ENCODE measurements around the gene LRIG1. TPM values are rescaled to one million over a fixed set of nuclear protein-coding genes. Genes with fewer than 3 reads are reported as not detected.

The LRIG1 gene
- total and polyA plus RNA-seq, 3 experiments from 2014 or later, result 37.9 to 47.9 (median 38.2) TPM

DNA sequence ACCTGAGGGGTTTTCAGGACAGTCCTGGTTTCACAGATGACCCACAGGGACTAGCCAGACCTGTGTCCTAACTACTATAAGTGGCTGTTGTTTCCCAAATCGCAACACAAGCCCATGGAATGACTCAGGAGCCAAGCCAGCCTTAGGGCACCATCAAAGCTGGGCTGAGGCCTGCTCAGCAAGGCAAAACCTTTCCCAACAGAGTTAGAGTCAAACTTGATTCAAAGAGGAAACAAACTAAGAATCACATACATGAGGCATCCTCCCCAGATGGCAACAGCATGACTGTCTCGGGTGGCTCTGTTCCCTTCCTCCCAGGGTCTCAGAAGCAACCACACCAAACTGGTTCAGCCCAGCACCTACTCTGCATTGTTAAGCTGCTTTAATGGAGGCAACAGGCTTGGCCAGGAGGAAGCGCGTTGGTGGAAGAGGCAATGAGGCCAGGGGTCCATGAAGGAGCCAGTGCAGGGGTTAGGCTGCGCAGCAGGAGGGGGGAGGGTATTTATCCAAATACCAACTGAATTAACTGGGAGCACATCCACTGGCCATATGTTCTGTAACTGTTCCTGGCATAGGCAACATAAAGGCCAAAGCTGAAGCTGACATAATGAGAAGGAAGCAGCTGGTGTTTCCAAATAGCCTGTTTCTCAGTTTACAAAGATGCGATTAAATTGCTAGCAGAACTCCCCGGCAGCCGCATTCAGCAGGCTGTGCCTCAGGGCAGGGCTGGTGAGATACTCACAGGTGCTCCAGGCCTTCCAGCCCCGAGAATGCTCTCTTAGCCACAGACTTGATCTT, 102.4 kb downstream of the LRIG1 start:
- POLR2A ChIA-PET, result no interaction called here
- peaks cover 7% of the 10 kb centered on the region for H3K36me3 ChIP-seq (ENCODE audit: insufficient read depth, low read length)

DNA sequence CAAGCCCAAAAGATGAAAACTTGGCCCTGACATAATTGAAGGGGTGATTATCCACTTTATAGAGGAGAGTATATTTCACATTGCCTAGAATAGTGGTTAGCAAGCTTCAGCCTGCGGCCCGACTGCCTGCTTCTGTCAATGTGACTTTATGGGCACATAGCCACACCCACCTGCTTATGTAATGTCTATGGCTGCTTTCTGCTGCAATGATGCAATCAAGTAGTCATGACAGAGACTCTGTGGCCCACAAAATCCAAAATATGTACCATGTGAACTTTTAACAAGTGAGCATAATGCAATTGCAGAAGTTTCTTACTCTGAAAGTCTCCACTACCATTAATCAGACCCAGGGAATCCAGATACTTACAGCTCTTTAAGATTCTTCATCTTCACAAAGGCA, 103.1 kb downstream of the LRIG1 start:
- no peaks in the 10 kb centered on the region for H3K27me3 Mint-ChIP-seq
- CTCF ChIA-PET, result interaction anchor here (1.4 to 2.8 kb wide), 2 partner anchors 10 to 20 kb away, joined by 6 to 15 read pairs; no protein-coding TSS in a partner anchor
- H3K36me3 ChIP-seq (ENCODE audit: insufficient read depth, low read length), result peaks cover 7% of the 10 kb centered on the region

More for the DNA sequence above, 102.4 kb downstream of the LRIG1 start:
- H3K4me3 ChIP-seq (ENCODE audit: low read length), result no peak overlapping the region
- H3K27me3 ChIP-seq (ENCODE audit: insufficient read depth, low read length, poor library complexity, severe bottlenecking), result no peaks in the 10 kb centered on the region
- H3K36me3 Mint-ChIP-seq, result peaks cover 6 to 89% (median 15%) of the 10 kb centered on the region in 3 donors
- no peak for DNase-seq
- no peaks in the 10 kb centered on the region for H3K9me3 ChIP-seq (ENCODE audit: low read length)
- CTCF ChIA-PET, result interaction anchor here (1.4 to 2.8 kb wide), 3 partner anchors 9 to 145 kb away, joined by 4 to 15 read pairs (median 6); no protein-coding TSS in a partner anchor
- peaks cover 12% of the 10 kb centered on the region for H3K4me1 ChIP-seq (ENCODE audit: insufficient read depth, low read length)
- no peak overlapping the region for H3K4me3 Mint-ChIP-seq
- no peak overlapping the region for H3K27ac ChIP-seq (ENCODE audit: low read depth, low read length)
- peaks cover 17 to 19% (median 19%) of the 10 kb centered on the region in 3 donors for H3K4me1 Mint-ChIP-seq
- H3K27me3 Mint-ChIP-seq, result no peaks in the 10 kb centered on the region
- no peaks in the 10 kb centered on the region for H3K9me3 Mint-ChIP-seq
- peak overlapping the region in 6 of 8 donors; percentile 40 to 84 (median 66) for H3K27ac Mint-ChIP-seq

DNA sequence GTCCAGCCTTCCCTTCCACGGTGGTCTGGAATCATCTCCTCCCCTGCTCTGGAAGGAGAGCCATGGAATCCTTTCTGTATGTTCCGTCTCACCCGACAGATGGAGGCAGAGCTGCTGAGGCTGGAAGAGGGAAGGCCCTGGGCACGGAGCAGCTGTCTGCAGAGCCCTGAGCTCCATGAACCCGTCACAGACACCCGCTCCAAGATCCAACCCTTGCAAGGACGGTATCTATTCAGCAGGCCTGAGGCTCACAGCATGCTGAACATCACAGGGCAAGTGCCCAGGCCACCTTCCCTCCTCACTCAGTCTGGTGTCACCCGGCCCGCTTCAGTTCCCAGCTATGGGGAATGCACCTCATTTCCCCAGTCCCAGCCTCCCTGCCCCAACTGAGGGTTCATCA, 103.9 kb downstream of the LRIG1 start:
- CTCF ChIA-PET, result interaction anchor here (1.4 to 2.8 kb wide), 2 partner anchors 11 to 19 kb away, joined by 6 to 15 read pairs; no protein-coding TSS in a partner anchor

More for the DNA sequence above, 103.1 kb downstream of the LRIG1 start:
- Histone ChIP-seq H3K4me3 (ENCODE audit: low read length) (no peak overlapping the region), H3K9me3 (ENCODE audit: low read length) (no peaks in the 10 kb centered on the region), H3K27ac (ENCODE audit: low read depth, low read length) (no peak overlapping the region), H3K27me3 (ENCODE audit: insufficient read depth, low read length, poor library complexity, severe bottlenecking) (no peaks in the 10 kb centered on the region), H3K4me1 (ENCODE audit: insufficient read depth, low read length) (peaks cover 18% of the 10 kb centered on the region)
- peaks cover 0 to 88% (median 9%) of the 10 kb centered on the region in 3 donors for H3K36me3 Mint-ChIP-seq
- H3K27ac Mint-ChIP-seq, result peak overlapping the region in 7 of 8 donors; percentile 10 to 80 (median 47)
- no peaks in the 10 kb centered on the region for H3K9me3 Mint-ChIP-seq
- no peak for DNase-seq
- POLR2A ChIA-PET, result interaction anchor here (0.6 kb wide), 1 partner anchor 192 kb away, joined by 3 read pairs; no protein-coding TSS in a partner anchor
- H3K4me3 Mint-ChIP-seq, result peak overlapping the region in 1 of 7 donors; percentile 24
- H3K4me1 Mint-ChIP-seq, result peaks cover 24 to 26% (median 26%) of the 10 kb centered on the region in 3 donors

DNA sequence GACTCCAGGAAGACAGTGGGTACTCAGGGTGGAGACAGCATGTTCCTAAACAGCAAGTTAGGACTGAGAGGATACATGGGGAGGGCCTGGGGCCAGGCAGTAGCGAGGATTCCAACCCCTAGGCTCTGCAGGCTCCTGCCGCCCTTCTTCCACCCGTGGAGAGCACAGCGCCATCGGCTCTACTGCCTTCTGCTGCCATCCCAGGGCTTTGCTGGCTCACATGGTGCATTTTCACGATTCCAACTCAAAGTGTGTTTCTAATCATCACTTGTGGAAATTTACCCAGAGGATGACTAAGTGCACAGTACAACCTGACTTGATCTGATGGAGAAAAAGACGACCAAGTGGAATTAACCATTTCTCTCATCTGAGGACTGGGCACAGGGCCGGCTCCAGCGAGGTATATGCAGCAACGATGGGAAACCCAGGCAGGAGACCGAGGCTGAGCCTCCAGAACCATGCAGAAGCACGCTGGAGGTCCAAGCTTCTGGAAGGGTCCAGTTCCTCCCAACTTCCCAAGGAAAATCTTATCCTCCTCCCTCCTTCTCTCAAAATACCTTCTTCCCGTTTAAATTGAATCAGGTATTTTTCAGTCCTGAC, 104.6 kb downstream of the LRIG1 start:
- Histone ChIP-seq H3K36me3 (ENCODE audit: insufficient read depth, low read length) (peaks cover 7% of the 10 kb centered on the region), H3K9me3 (ENCODE audit: low read length) (no peaks in the 10 kb centered on the region), H3K27ac (ENCODE audit: low read depth, low read length) (no peak overlapping the region), H3K27me3 (ENCODE audit: insufficient read depth, low read length, poor library complexity, severe bottlenecking) (no peaks in the 10 kb centered on the region), H3K4me1 (ENCODE audit: insufficient read depth, low read length) (peaks cover 29% of the 10 kb centered on the region), H3K4me3 (ENCODE audit: low read length) (no peak overlapping the region)
- Mint-ChIP-seq H3K27me3 (no peaks in the 10 kb centered on the region), H3K9me3 (no peaks in the 10 kb centered on the region), H3K4me1 (peaks cover 35 to 41% (median 41%) of the 10 kb centered on the region in 3 donors), H3K27ac (peak overlapping the region in 4 of 8 donors; percentile 28 to 84 (median 59)), H3K36me3 (peaks cover 8 to 87% (median 9%) of the 10 kb centered on the region in 3 donors), H3K4me3 (peak overlapping the region in 1 of 7 donors; percentile 44)
- DNase-seq, result no peak
- CTCF ChIA-PET, result interaction anchor here (2.8 kb wide), 1 partner anchor 11 kb away, joined by 15 read pairs; no protein-coding TSS in a partner anchor
- POLR2A ChIA-PET, result no interaction called here

More for the DNA sequence above, 103.9 kb downstream of the LRIG1 start:
- Mint-ChIP-seq H3K27me3 (no peaks in the 10 kb centered on the region), H3K4me3 (no peak overlapping the region), H3K4me1 (peaks cover 32 to 35% (median 34%) of the 10 kb centered on the region in 3 donors), H3K36me3 (peaks cover 8 to 88% (median 10%) of the 10 kb centered on the region in 3 donors), H3K27ac (peak overlapping the region in 5 of 8 donors; percentile 28 to 93 (median 59)), H3K9me3 (no peaks in the 10 kb centered on the region)
- H3K36me3 ChIP-seq (ENCODE audit: insufficient read depth, low read length), result peaks cover 7% of the 10 kb centered on the region
- no peak overlapping the region for H3K27ac ChIP-seq (ENCODE audit: low read depth, low read length)
- DNase-seq, result no peak
- POLR2A ChIA-PET, result no interaction called here
- no peak overlapping the region for H3K4me3 ChIP-seq (ENCODE audit: low read length)
- peaks cover 27% of the 10 kb centered on the region for H3K4me1 ChIP-seq (ENCODE audit: insufficient read depth, low read length)
- no peaks in the 10 kb centered on the region for H3K9me3 ChIP-seq (ENCODE audit: low read length)
- H3K27me3 ChIP-seq (ENCODE audit: insufficient read depth, low read length, poor library complexity, severe bottlenecking), result no peaks in the 10 kb centered on the region

DNA sequence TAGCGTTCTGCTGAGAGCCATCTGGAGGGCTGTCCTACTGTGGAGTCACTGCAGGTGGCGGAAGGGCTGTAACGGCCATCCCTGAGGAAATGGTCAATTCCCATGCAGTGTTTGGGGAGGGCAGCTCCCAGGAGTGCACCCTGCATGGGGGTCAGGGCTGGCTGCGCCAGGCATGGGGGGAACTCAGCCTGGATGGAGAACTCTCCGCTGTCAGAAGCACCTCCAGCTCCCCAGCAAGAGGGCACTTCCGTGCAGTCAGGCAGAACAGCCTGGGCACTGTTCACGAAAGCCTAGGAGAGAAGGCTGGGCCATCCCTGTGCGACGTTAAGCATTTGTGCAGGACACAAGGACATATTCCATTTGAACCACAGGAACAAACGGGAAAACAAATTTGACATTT, 105.2 kb downstream of the LRIG1 start:
- ChIA-PET POLR2A (no interaction called here), CTCF (interaction anchor here (3.4 kb wide), 1 partner anchor 18 kb away, joined by 17 read pairs; no protein-coding TSS in a partner anchor)
- H3K9me3 ChIP-seq (ENCODE audit: low read length), result no peaks in the 10 kb centered on the region
- H3K36me3 Mint-ChIP-seq, result peaks cover 9 to 85% (median 12%) of the 10 kb centered on the region in 3 donors
- no peak overlapping the region for H3K27ac ChIP-seq (ENCODE audit: low read depth, low read length)
- peaks cover 7% of the 10 kb centered on the region for H3K36me3 ChIP-seq (ENCODE audit: insufficient read depth, low read length)
- H3K27me3 ChIP-seq (ENCODE audit: insufficient read depth, low read length, poor library complexity, severe bottlenecking), result no peaks in the 10 kb centered on the region
- no peak for DNase-seq
- peak overlapping the region in 5 of 8 donors; percentile 24 to 99 (median 95) for H3K27ac Mint-ChIP-seq
- H3K4me1 Mint-ChIP-seq, result peaks cover 39 to 47% (median 47%) of the 10 kb centered on the region in 3 donors
- no peaks in the 10 kb centered on the region for H3K9me3 Mint-ChIP-seq
- H3K4me3 Mint-ChIP-seq, result no peak overlapping the region
- no peaks in the 10 kb centered on the region for H3K27me3 Mint-ChIP-seq
- H3K4me3 ChIP-seq (ENCODE audit: low read length), result no peak overlapping the region
- H3K4me1 ChIP-seq (ENCODE audit: insufficient read depth, low read length), result peaks cover 35% of the 10 kb centered on the region

DNA sequence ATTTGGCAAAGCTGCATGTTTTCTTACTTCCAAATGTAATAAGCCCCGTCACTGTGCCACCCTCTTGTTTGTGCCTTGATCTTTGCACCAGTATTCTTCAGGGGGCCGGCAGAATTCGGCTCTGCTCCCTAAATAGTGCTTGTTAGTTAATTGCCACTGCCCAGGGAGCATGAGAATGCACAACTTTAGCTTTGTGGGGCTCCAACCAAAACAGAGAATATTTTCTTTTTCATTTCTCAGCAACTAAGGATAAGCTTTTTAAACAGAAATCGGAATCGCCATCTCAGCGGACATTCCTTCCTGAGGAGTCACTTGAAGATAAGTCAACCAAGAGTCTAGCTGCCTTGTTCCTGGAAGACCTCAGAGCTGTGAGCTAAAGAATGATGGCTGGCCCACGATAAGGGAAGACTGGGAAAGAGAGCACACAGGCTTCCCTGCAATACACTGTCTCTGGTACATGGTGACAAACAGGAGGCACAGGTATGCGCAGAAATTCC, 106.0 kb downstream of the LRIG1 start:
- H3K27ac Mint-ChIP-seq, result peak overlapping the region; percentile 40 to 99 (median 96)
- H3K27ac ChIP-seq (ENCODE audit: low read depth, low read length), result no peak overlapping the region

DNA sequence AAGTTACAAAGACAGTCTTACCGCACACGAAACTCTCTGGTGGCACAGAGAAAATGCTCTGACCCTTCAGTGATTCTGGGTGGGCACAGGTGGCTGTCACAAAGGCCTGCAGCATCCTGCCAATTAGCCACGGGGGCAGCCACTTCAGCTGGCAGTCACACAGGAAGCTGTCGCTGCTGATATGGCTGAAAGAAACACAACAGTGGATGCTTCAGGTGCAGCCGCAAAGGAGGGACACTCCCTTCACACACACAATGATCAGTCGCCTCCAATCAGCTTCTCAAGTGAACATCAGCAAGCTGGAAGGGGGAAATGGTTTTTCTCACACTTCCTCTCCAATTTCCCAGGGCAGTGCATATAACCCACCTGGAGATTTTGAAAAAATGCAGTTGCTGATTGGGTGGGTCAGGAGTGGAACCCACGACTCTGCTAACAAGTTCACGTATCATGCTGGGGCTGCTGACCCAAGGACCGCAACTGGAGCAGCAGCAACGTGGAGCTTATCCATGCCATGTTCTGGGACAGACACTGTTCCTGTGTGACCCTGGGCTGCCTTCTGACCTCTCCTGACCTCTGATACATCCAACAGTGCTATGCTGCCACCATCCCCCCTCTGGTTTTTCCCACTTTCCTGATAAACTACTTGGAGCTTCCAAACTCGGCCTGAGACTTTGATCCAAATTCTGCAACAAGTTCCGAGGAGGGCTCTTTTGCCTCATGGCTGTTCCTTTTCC, 106.6 kb downstream of the LRIG1 start:
- Mint-ChIP-seq H3K4me3 (peak overlapping the region; percentile 77 to 91 (median 90)), H3K27ac (peak overlapping the region; percentile 88 to 99 (median 96)), H3K4me1 (peaks cover 53 to 62% (median 61%) of the 10 kb centered on the region in 3 donors), H3K27me3 (no peaks in the 10 kb centered on the region), H3K36me3 (peaks cover 9 to 80% (median 12%) of the 10 kb centered on the region in 3 donors), H3K9me3 (no peaks in the 10 kb centered on the region)
- Histone ChIP-seq H3K27me3 (ENCODE audit: insufficient read depth, low read length, poor library complexity, severe bottlenecking) (no peaks in the 10 kb centered on the region), H3K4me3 (ENCODE audit: low read length) (peak overlapping the region; percentile 41), H3K36me3 (ENCODE audit: insufficient read depth, low read length) (peaks cover 7% of the 10 kb centered on the region), H3K27ac (ENCODE audit: low read depth, low read length) (peak overlapping the region; percentile 34), H3K4me1 (ENCODE audit: insufficient read depth, low read length) (peaks cover 47% of the 10 kb centered on the region), H3K9me3 (ENCODE audit: low read length) (no peaks in the 10 kb centered on the region)
- CTCF ChIA-PET, result interaction anchor here (1.0 to 4.2 kb wide), 11 partner anchors 13 to 428 kb away, joined by 3 to 24 read pairs (median 6); no protein-coding TSS in a partner anchor
- peak; percentile 42 to 81 (median 54) for DNase-seq
- POLR2A ChIA-PET, result interaction anchor here (0.8 to 1.4 kb wide), 2 partner anchors 92 to 117 kb away, joined by 3 to 10 read pairs; no protein-coding TSS in a partner anchor

More for the DNA sequence above, 106.0 kb downstream of the LRIG1 start:
- DNase-seq, result no peak
- Histone ChIP-seq H3K27me3 (ENCODE audit: insufficient read depth, low read length, poor library complexity, severe bottlenecking) (no peaks in the 10 kb centered on the region), H3K4me3 (ENCODE audit: low read length) (no peak overlapping the region), H3K36me3 (ENCODE audit: insufficient read depth, low read length) (peaks cover 7% of the 10 kb centered on the region), H3K4me1 (ENCODE audit: insufficient read depth, low read length) (peaks cover 42% of the 10 kb centered on the region), H3K9me3 (ENCODE audit: low read length) (no peaks in the 10 kb centered on the region)
- POLR2A ChIA-PET, result no interaction called here
- Mint-ChIP-seq H3K27me3 (no peaks in the 10 kb centered on the region), H3K4me1 (peaks cover 47 to 56% (median 55%) of the 10 kb centered on the region in 3 donors), H3K9me3 (no peaks in the 10 kb centered on the region), H3K36me3 (peaks cover 9 to 82% (median 12%) of the 10 kb centered on the region in 3 donors), H3K4me3 (peak overlapping the region in 6 of 7 donors; percentile 32 to 91 (median 82))
- CTCF ChIA-PET, result interaction anchor here (1.1 to 4.2 kb wide), 10 partner anchors 13 to 428 kb away, joined by 4 to 24 read pairs (median 6); no protein-coding TSS in a partner anchor

All from CD8-positive, alpha-beta memory T cell (primary cell).